A549 treated with AZD9567 at 1 μM for 4 hours (cell line): ENCODE results near the gene ABRAXAS1. TPM values are rescaled to one million over a fixed set of nuclear protein-coding genes. Genes with fewer than 3 reads are reported as not detected.

Source experiments
- total RNA-seq: library from RNA; stranded (reverse); fragments of 200-300 nt; extraction: Qiagen RNA extraction; gene quantifications from 5 replicates; pipeline ENCODE4 v1.2.3, GENCODE V29; 2022; ENCODE audit not compliant: insufficient read depth

ABRAXAS1 gene
- 5.5 to 7.1 TPM (median 6.9 TPM) in 5 replicates for total RNA-seq

DNA sequence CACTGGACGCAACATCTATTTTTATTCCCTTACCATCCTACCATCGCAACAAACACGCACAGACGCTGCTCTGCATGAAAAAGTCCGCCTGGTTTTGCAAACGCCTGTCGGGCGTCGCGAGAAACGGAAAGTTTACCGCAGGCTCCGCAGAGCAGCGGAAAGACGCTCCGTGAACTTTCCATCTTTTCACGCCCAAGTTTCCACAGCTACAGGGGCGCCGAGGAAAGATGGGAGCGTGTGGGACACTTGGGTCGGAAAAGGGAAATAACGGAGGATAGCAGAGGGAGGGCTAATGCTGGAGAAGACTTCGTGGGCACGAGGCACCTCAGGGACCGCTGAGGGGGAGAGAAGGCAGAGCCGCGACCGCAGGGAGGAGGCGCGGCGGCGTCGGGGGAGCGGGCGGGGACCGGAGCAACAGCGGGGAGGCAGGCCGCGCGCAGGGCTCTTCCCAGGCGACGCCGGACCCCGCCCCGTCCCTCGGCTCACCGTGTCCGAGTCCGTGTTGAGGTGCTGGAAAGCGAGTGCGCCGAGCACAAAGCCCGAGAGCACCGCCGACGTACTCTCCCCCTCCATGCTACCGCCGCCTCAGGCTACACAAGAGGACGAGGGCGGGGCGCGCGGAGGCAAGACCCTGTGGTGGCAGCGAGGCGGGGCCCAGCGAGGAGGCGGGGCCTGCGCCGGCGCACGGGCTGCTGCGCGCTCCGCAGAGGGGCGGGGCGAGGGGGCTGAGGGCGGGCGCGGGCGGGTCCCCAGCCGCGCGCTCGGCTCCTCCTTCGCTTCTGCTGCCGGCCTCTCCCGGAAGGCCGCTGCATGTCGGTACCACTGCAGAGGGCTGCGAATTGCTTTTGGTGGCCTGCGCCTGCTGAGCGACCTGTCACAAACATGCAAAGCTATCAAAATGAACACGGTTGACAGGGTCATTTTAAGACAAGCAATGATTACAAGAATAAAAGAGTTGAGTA is at the start of gene ABRAXAS1:
Gene ABRAXAS1, minus strand, starts transcription at position 601 of the 962 bp plus-strand sequence. Its CDS starts 28 bp downstream, at position 573.

GRCh38 chr4:83455281-83456183 is 29.4 kb downstream of the ABRAXAS1 start, which contains the start of the genes HELQ and MRPS18C:
Gene HELQ (minus strand): TSS chr4:83455823. CDS start chr4:83455693, 130 bp downstream.
Gene MRPS18C (plus strand): TSS chr4:83456058. CDS start chr4:83456078, 20 bp downstream.

Other genes with a start within 250 kb of the ABRAXAS1 start
- gene COQ2, start 200.3 kb downstream of the ABRAXAS1 start, total RNA-seq: 15.1 to 20.8 TPM (median 19.7 TPM) in 5 replicates
- 0.69 to 1.6 TPM (median 1.1 TPM) in 5 replicates for gene HPSE, start 150.3 kb downstream of the ABRAXAS1 start, total RNA-seq
- gene HELQ, start 29.3 kb downstream of the ABRAXAS1 start, total RNA-seq: 4.8 to 6.1 TPM (median 5.2 TPM) in 5 replicates
- gene MRPS18C, start 29.0 kb downstream of the ABRAXAS1 start, total RNA-seq: 42.7 to 56.3 TPM (median 48.3 TPM) in 5 replicates
- gene GPAT3, start 51.0 kb upstream of the ABRAXAS1 start, total RNA-seq: 21.4 to 31.5 TPM (median 27.4 TPM) in 5 replicates